Neuronal stem cell (in vitro differentiated cells): Measurements from ENCODE around the gene TPSB2.
A peak's percentile ranks its signal among the peaks of the same experiment; 100 is the strongest.

Source experiments
- DNase-seq: peaks from one replicate; pipeline ENCODE4 v3.0.0-alpha.2; 2013; ENCODE audit warnings: low spot score
- H2AFZ ChIP-seq: one replicate; pipeline ENCODE4 v1.6.1; 2013; ENCODE audit warnings: mild to moderate bottlenecking, low read length, inconsistent platforms
- H2AK5ac ChIP-seq: 2 replicates; pipeline ENCODE4 v1.6.1; 2013; ENCODE audit warnings: low read depth, mild to moderate bottlenecking, inconsistent platforms, low read length, moderate library complexity, mixed read lengths
- H2BK120ac ChIP-seq: 2 replicates; pipeline ENCODE4 v1.6.1; 2013; ENCODE audit warnings: low read depth, mild to moderate bottlenecking, inconsistent platforms, low read length, moderate library complexity, mixed read lengths
- H2BK12ac ChIP-seq: one replicate; pipeline ENCODE4 v1.6.1; 2013; ENCODE audit warnings: low read length, inconsistent platforms
- H2BK15ac ChIP-seq: 2 replicates; pipeline ENCODE4 v1.6.1; 2013; ENCODE audit warnings: mild to moderate bottlenecking, low read length, inconsistent platforms, mixed read lengths
- H2BK5ac ChIP-seq: one replicate; pipeline ENCODE4 v1.6.1; 2013; ENCODE audit warnings: inconsistent platforms, mild to moderate bottlenecking, low read length, moderate library complexity
- H3K14ac ChIP-seq: one replicate; pipeline ENCODE4 v1.6.1; 2013; ENCODE audit warnings: low read length, inconsistent platforms
- H3K18ac ChIP-seq: 2 replicates; pipeline ENCODE4 v1.6.1; 2013; ENCODE audit warnings: low read length, inconsistent platforms
- H3K23ac ChIP-seq: 2 replicates; pipeline ENCODE4 v1.6.1; 2013; ENCODE audit warnings: low read depth, mild to moderate bottlenecking, mixed read lengths, low read length, inconsistent platforms; ENCODE audit not compliant: poor library complexity
- H3K27ac ChIP-seq: replicated peaks from 3 replicates; pipeline ENCODE4 v1.5.1; 2013; ENCODE audit warnings: low read length, inconsistent platforms
- H3K27me3 ChIP-seq, 3 experiments: 2 replicates each; pipeline ENCODE4 v1.6.1; 2013; ENCODE audit warnings: low read length in 3 of 3, mild to moderate bottlenecking in 2 of 3, inconsistent platforms in 1 of 3, low read depth in 1 of 3, mixed read lengths in 1 of 3, moderate library complexity in 1 of 3; ENCODE audit not compliant: control insufficient read depth in 3 of 3, insufficient read depth in 3 of 3
- H3K36me3 ChIP-seq, 2 donors: replicated peaks in 1 of 2; 2 replicates each; pipeline ENCODE4 v1.6.1; 2013; ENCODE audit warnings: low read length in 2 of 2; ENCODE audit not compliant: control insufficient read depth in 2 of 2, insufficient read depth in 2 of 2
- H3K4ac ChIP-seq: 2 replicates; pipeline ENCODE4 v1.6.1; 2013; ENCODE audit warnings: inconsistent platforms, mild to moderate bottlenecking, low read length, moderate library complexity
- H3K4me1 ChIP-seq, 2 donors: 1 replicate in 1 of 2; 2 replicates in 1 of 2; pipeline ENCODE4 v1.6.1; 2013; ENCODE audit warnings: low read length in 2 of 2, low read depth in 1 of 2; ENCODE audit not compliant: control insufficient read depth in 2 of 2, insufficient read depth in 1 of 2
- H3K4me2 ChIP-seq: one replicate; pipeline ENCODE4 v1.6.1; 2013; ENCODE audit warnings: mild to moderate bottlenecking, low read length, inconsistent platforms; ENCODE audit not compliant: insufficient read depth, poor library complexity, severe bottlenecking
- H3K4me3 ChIP-seq, 2 donors: 2 replicates each; pipeline ENCODE4 v1.5.1; 2013; ENCODE audit warnings: low read length in 2 of 2, mild to moderate bottlenecking in 2 of 2, inconsistent platforms in 1 of 2, moderate library complexity in 1 of 2
- H3K79me1 ChIP-seq: one replicate; pipeline ENCODE4 v1.6.1; 2013; ENCODE audit warnings: low read depth, mild to moderate bottlenecking, inconsistent platforms, low read length, moderate library complexity
- H3K9ac ChIP-seq: one replicate; pipeline ENCODE4 v1.6.1; 2013; ENCODE audit warnings: mild to moderate bottlenecking, low read depth, low read length, inconsistent platforms; ENCODE audit not compliant: poor library complexity
- H3K9me3 ChIP-seq, 2 donors: replicated peaks in 1 of 2; 2 replicates each; pipeline versions ENCODE3 to v1.6.1; 2013; ENCODE audit warnings: low read length in 2 of 2, mild to moderate bottlenecking in 2 of 2, inconsistent platforms in 1 of 2, low read depth in 1 of 2, mixed read lengths in 1 of 2, moderate library complexity in 1 of 2; ENCODE audit not compliant: control insufficient read depth in 2 of 2, insufficient read depth in 1 of 2
- H4K8ac ChIP-seq: one replicate; pipeline ENCODE4 v1.6.1; 2013; ENCODE audit warnings: low read depth, mild to moderate bottlenecking, inconsistent platforms, low read length, moderate library complexity
- H4K91ac ChIP-seq: one replicate; pipeline ENCODE4 v1.6.1; 2013; ENCODE audit warnings: low read length, low read depth, mild to moderate bottlenecking, inconsistent platforms; ENCODE audit not compliant: poor library complexity
- WGBS, 2 donors: extraction: QIAGEN DNeasy Blood & Tissue Kit; methylation state at CpG; one replicate each; pipeline ENCODE4 v1.1.7; 2013; ENCODE audit warnings: missing lambda C conversion rate in 2 of 2, mixed read lengths in 1 of 2; ENCODE audit not compliant: insufficient read length in 2 of 2, insufficient replicate concordance in 1 of 2; ENCODE audit errors: extremely low coverage in 2 of 2; 5-methylcytosine and 5-hydroxymethylcytosine counted together

TPSB2 gene

DNA sequence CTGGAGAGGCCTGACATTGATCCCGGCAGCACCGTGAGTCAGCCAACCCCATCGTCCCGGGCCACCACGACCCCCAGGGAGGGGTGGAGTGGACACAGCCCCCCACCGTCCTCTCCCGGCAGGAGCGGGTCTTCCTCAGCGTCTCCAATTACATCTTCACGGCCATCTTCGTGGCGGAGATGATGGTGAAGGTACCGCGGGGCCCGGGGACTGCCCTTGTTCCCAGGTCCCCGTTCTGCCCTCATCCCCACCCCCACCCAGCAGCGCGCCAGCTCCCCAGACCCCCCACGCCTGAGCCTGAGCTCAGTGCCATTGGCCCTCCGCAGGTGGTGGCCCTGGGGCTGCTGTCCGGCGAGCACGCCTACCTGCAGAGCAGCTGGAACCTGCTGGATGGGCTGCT is 19.5 kb downstream of the TPSB2 start:
- no peak for DNase-seq
- H3K27ac ChIP-seq, result no peak overlapping the region
- H3K27me3 ChIP-seq, result no peaks in the 10 kb centered on the region
- H4K91ac ChIP-seq, result no peak overlapping the region
- no peak overlapping the region for H2BK120ac ChIP-seq
- H2AK5ac ChIP-seq, result no peak overlapping the region
- peaks cover 6% of the 10 kb centered on the region for H3K79me1 ChIP-seq
- no peak overlapping the region for H3K14ac ChIP-seq
- H3K23ac ChIP-seq, result no peak overlapping the region
- H3K9me3 ChIP-seq, result no peaks in the 10 kb centered on the region
- H3K18ac ChIP-seq, result no peak overlapping the region
- H3K36me3 ChIP-seq, result peaks cover 5 to 31% of the 10 kb centered on the region in 2 donors
- H2BK5ac ChIP-seq, result no peak overlapping the region
- H2BK15ac ChIP-seq, result no peak overlapping the region
- no peaks in the 10 kb centered on the region for H3K4me1 ChIP-seq
- H2BK12ac ChIP-seq, result peak overlapping the region; percentile 22
- H3K4me2 ChIP-seq, result no peak overlapping the region
- H3K9ac ChIP-seq, result no peak overlapping the region
- no peak overlapping the region for H2AFZ ChIP-seq
- no CpG with 5 or more reads among the region's 23 CpGs for WGBS, 2 donors
- H3K4me3 ChIP-seq, result no peak overlapping the region
- no peak overlapping the region for H3K4ac ChIP-seq
- H4K8ac ChIP-seq, result no peak overlapping the region

GRCh38 chr16:1209081-1209480 is 20.9 kb downstream of the TPSB2 start:
- Histone ChIP-seq H3K9ac (no peak overlapping the region), H3K79me1 (peaks cover 4% of the 10 kb centered on the region), H3K4ac (no peak overlapping the region), H4K91ac (no peak overlapping the region), H3K36me3 (peaks cover 5 to 30% of the 10 kb centered on the region in 2 donors), H2BK5ac (no peak overlapping the region), H2AFZ (no peak overlapping the region), H3K4me1 (no peaks in the 10 kb centered on the region), H3K9me3 (no peaks in the 10 kb centered on the region), H3K27ac (no peak overlapping the region), H3K4me2 (no peak overlapping the region), H3K4me3 (no peak overlapping the region), H3K23ac (peak overlapping the region; percentile 73), H3K14ac (no peak overlapping the region), H2AK5ac (no peak overlapping the region), H2BK12ac (no peak overlapping the region), H4K8ac (no peak overlapping the region), H3K27me3 (no peaks in the 10 kb centered on the region), H2BK15ac (no peak overlapping the region), H2BK120ac (no peak overlapping the region), H3K18ac (no peak overlapping the region)
- no CpG with 5 or more reads among the region's 43 CpGs for WGBS, 2 donors
- no peak for DNase-seq

- Histone ChIP-seq H3K18ac (no peak overlapping the region), H3K27ac (no peak overlapping the region), H3K4me2 (no peak overlapping the region), H4K8ac (no peak overlapping the region), H3K27me3 (no peaks in the 10 kb centered on the region), H3K9me3 (no peaks in the 10 kb centered on the region), H3K79me1 (peaks cover 4% of the 10 kb centered on the region), H3K14ac (no peak overlapping the region), H3K4me1 (no peaks in the 10 kb centered on the region), H3K9ac (no peak overlapping the region), H3K23ac (peak overlapping the region; percentile 67), H3K4me3 (no peak overlapping the region), H4K91ac (no peak overlapping the region), H2AFZ (no peak overlapping the region), H2AK5ac (no peak overlapping the region), H2BK5ac (no peak overlapping the region), H2BK15ac (no peak overlapping the region), H3K4ac (no peak overlapping the region), H2BK120ac (no peak overlapping the region), H2BK12ac (no peak overlapping the region), H3K36me3 (peaks cover 5 to 33% of the 10 kb centered on the region in 2 donors)
- DNase-seq, result no peak
- WGBS, 2 donors, result no CpG with 5 or more reads among the region's 22 CpGs
Observed at GRCh38 chr16:1208239-1208830, 21.6 kb downstream of the TPSB2 start.

DNA sequence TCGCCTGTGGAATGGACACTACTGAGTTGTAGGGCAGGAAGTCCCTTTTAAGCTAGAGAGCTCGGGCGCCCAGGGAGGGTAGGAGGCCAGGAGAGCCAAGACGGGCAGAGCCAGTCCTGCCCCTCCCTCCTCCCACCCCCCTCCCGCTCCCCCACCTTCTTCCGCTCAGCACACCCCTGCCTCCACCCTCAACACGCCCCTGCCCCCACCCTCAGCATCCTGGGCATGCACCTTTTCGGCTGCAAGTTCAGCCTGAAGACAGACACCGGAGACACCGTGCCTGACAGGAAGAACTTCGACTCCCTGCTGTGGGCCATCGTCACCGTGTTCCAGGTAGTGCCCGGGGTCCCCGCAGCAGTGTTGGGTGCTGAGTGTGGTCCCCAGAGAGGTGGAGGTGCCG is 23.2 kb downstream of the TPSB2 start:
- H4K8ac ChIP-seq, result no peak overlapping the region

More for the DNA sequence above, 23.2 kb downstream of the TPSB2 start:
- Histone ChIP-seq H2BK5ac (no peak overlapping the region), H3K18ac (no peak overlapping the region), H2BK120ac (no peak overlapping the region), H3K4me2 (no peak overlapping the region), H3K9me3 (no peaks in the 10 kb centered on the region), H3K14ac (no peak overlapping the region), H3K79me1 (no peaks in the 10 kb centered on the region), H3K4me3 (no peak overlapping the region), H3K36me3 (peaks cover 5 to 42% of the 10 kb centered on the region in 2 donors), H3K9ac (no peak overlapping the region), H3K23ac (no peak overlapping the region), H3K4me1 (no peaks in the 10 kb centered on the region), H2AFZ (no peak overlapping the region), H2BK15ac (no peak overlapping the region), H3K4ac (no peak overlapping the region), H3K27ac (no peak overlapping the region), H4K91ac (no peak overlapping the region), H2AK5ac (no peak overlapping the region), H3K27me3 (no peaks in the 10 kb centered on the region), H2BK12ac (no peak overlapping the region)
- WGBS, 2 donors, result no CpG with 5 or more reads among the region's 16 CpGs
- DNase-seq, result no peak
